Gastrocnemius medialis (tissue), 4 donors: ENCODE measurements around the gene DOLPP1.

Experiments
- CTCF ChIP-seq, 5 experiments: fragments of 450-650 bp in 3 of 5; fragments of 200-600 bp in 2 of 5; sonication (generic) in 2 of 5; IDR thresholded peaks in 4 of 5; conservative IDR thresholded peaks in 1 of 5; 1 replicate in 4 of 5; 2 replicates in 1 of 5; pipeline ENCODE4 v1.5.1; 2016 to 2019; ENCODE audit warnings: antibody characterized with exemption in 5 of 5, mild to moderate bottlenecking in 3 of 5, moderate library complexity in 3 of 5
- POLR2A ChIP-seq, 2 donors: fragments of 450-650 bp; IDR thresholded peaks; one replicate each; pipeline ENCODE4 v1.6.1; 2017; ENCODE audit warnings: antibody characterized with exemption in 2 of 2, mild to moderate bottlenecking in 2 of 2, moderate library complexity in 2 of 2

GRCh38 chr9:129074106-129074505, 6.8 kb upstream of the DOLPP1 start:
- TF ChIP-seq POLR2A (IDR thresholded peaks at IDR 0.05) (no peak), CTCF (IDR thresholded peaks at IDR 0.05 in 4 of 5, conservative IDR thresholded peaks at IDR 0.05 in 1 of 5) (no peak)
